Measurements from ENCODE around the gene GSX2. TPM values are rescaled to one million over a fixed set of nuclear protein-coding genes. Genes with fewer than 3 reads are reported as not detected.

Gene GSX2
- total and polyA plus RNA-seq, 2 of the 8 experiments (the other 6 are each of a cell fraction or from before 2014, with no cell fraction given): not detected

GRCh38 chr4:54063737-54064316, 36.1 kb upstream of the GSX2 start:
- Histone ChIP-seq H3K4ac (replicated peaks; ENCODE audit: insufficient read length, low read depth, low read length) (no peak overlapping the region), H4K5ac (ENCODE audit: insufficient read length, low read depth, low read length) (no peak overlapping the region), H3K27ac (ENCODE audit: low read depth, low read length) (peak overlapping the region; percentile 57), H3K79me1 (ENCODE audit: low read depth, low read length) (no peaks in the 10 kb centered on the region; the same call in 1 of the 2 replicates), H3K56ac (replicated peaks; ENCODE audit: insufficient read length, low read depth, low read length) (peak overlapping the region; percentile 23), H2BK120ac (replicated peaks; ENCODE audit: low read depth, low read length) (no peak overlapping the region), H2AK5ac (ENCODE audit: low read depth, low read length) (no peak overlapping the region), H2BK15ac (ENCODE audit: low read length) (no peak overlapping the region), H3K14ac (ENCODE audit: insufficient read length) (no peak overlapping the region), H4K20me1 (replicated peaks in 1 of 2; ENCODE audit: control insufficient read depth in 1 of 2, insufficient read depth in 2 of 2, low read length in 2 of 2) (no peaks in the 10 kb centered on the region), H3K9me3 (ENCODE audit: insufficient read depth in 2 of 2, low read depth in 1 of 2, low read length in 1 of 2) (no peaks in the 10 kb centered on the region), H3K4me2 (ENCODE audit: insufficient read depth in 1 of 2, low read depth in 2 of 2, low read length in 2 of 2) (peak overlapping the region; percentile 85 to 96), H3K23me2 (ENCODE audit: low read depth, low read length) (peaks cover 3% of the 10 kb centered on the region), H3K79me2 (ENCODE audit: control insufficient read depth in 1 of 2, insufficient read depth in 2 of 2, low read length in 2 of 2) (peaks cover 0 to 46% of the 10 kb centered on the region in 2 experiments; a peak in 2 of 4 replicates), H3K36me3 (ENCODE audit: control insufficient read depth in 2 of 4, insufficient read depth in 4 of 4, low read length in 3 of 4) (no peaks in the 10 kb centered on the region), H3K9ac (replicated peaks in 1 of 4; ENCODE audit: extremely low read depth in 1 of 4, low read depth in 3 of 4, low read length in 3 of 4) (peak overlapping the region in 3 of 4 experiments; percentile 73 to 83 (median 80); a peak in 6 of 7 replicates), H3K4me1 (replicated peaks in 1 of 4; ENCODE audit: control insufficient read depth in 3 of 4, insufficient read depth in 4 of 4, low read length in 3 of 4) (peaks cover 0 to 12% (median 3%) of the 10 kb centered on the region in 4 experiments; a peak in 2 of 7 replicates), H3K18ac (ENCODE audit: extremely low read depth, low read length) (peak overlapping the region; percentile 72; the same call in 1 of the 2 replicates), H4K91ac (replicated peaks; ENCODE audit: insufficient read length, low read length) (no peak overlapping the region), H2BK12ac (ENCODE audit: low read depth, low read length) (no peak overlapping the region), H4K8ac (ENCODE audit: extremely low read depth, insufficient read depth, low read length) (peak overlapping the region; percentile 91; the same call in 1 of the 2 replicates), H2BK20ac (ENCODE audit: low read length) (no peak overlapping the region), H3K23ac (ENCODE audit: insufficient read length) (no peak overlapping the region), H2AFZ (ENCODE audit: low read length) (peak overlapping the region; percentile 46; the same call in 1 of the 2 replicates), H3K4me3 (ENCODE audit: extremely low read depth in 1 of 4, insufficient read depth in 2 of 4, low read depth in 3 of 4, low read length in 4 of 4) (peak overlapping the region; percentile 85 to 97 (median 91)), H3K27me3 (replicated peaks in 1 of 4; ENCODE audit: control insufficient read depth in 3 of 4, extremely low read depth in 1 of 4, insufficient read depth in 3 of 4, low read length in 3 of 4) (no peaks in the 10 kb centered on the region; a peak in 1 of 7 replicates), H2BK5ac (ENCODE audit: low read depth, low read length) (peak overlapping the region; percentile 11; the same call in 1 of the 2 replicates)
- POLR2A ChIA-PET (ENCODE audit: partially characterized antibody): interaction anchor here (0.9 to 1.0 kb wide), 2 partner anchors 9 to 34 kb away, joined by 3 read pairs; no protein-coding TSS in a partner anchor
- WGBS, 2 experiments (ENCODE audit: extremely low coverage in 1 of 2, insufficient coverage in 1 of 2, insufficient read length in 1 of 2, insufficient replicate concordance in 2 of 2, low coverage in 1 of 2, low lambda C conversion rate in 2 of 2, missing lambda C conversion rate in 1 of 2): 2% methylated on average over 34 of the region's 38 CpGs; no CpG with 5 or more reads in 1 of the 2 experiments
- no peak for DNase-seq (ENCODE audit: low read depth in 1 of 2, low spot score in 2 of 2)
- FAIRE-seq: no peak
- CTCF ChIA-PET (ENCODE audit: partially characterized antibody): interaction anchor here (1.8 to 3.0 kb wide), 2 partner anchors 40 to 133 kb away, joined by 5 to 17 read pairs; no protein-coding TSS in a partner anchor
- TF ChIP-seq YY1 (IDR thresholded peaks at IDR 0.05; ENCODE audit: low read depth, low read length): no peak
- TF ChIP-seq JUND (IDR thresholded peaks at IDR 0.05; ENCODE audit: low read length): no peak
- TF ChIP-seq POLR2AphosphoS5 (IDR thresholded peaks at IDR 0.05; ENCODE audit: low read depth, low read length): no peak
- TF ChIP-seq RXRA (IDR thresholded peaks at IDR 0.05; ENCODE audit: insufficient read depth, low read depth, low read length): no peak
- no peak for TF ChIP-seq SIX5 (IDR thresholded peaks at IDR 0.05; ENCODE audit: low read depth, low read length)
- no peak for TF ChIP-seq SRF (IDR thresholded peaks at IDR 0.05; ENCODE audit: low read depth, low read length)
- TF ChIP-seq GTF2F1 (IDR thresholded peaks at IDR 0.05; ENCODE audit: borderline replicate concordance, low read depth, low read length): no peak
- TF ChIP-seq NANOG (IDR thresholded peaks at IDR 0.05; ENCODE audit: insufficient read depth, low read depth, low read length, poor library complexity, severe bottlenecking): no peak
- TF ChIP-seq RFX5 (IDR thresholded peaks at IDR 0.05; ENCODE audit: borderline replicate concordance, low read depth, low read length): no peak
- no peak for TF ChIP-seq CEBPB (IDR thresholded peaks at IDR 0.05; ENCODE audit: low read depth, low read length)
- TF ChIP-seq MAX (IDR thresholded peaks at IDR 0.05): no peak
- TF ChIP-seq POU5F1 (IDR thresholded peaks at IDR 0.05; ENCODE audit: low read depth, low read length): no peak
- TF ChIP-seq BCL11A (IDR thresholded peaks at IDR 0.05; ENCODE audit: low read depth in 2 of 2, low read length in 2 of 2): no peak

Measured in H1 (cell line).